ENCODE results near the gene THEM4.

THEM4 gene

DNA sequence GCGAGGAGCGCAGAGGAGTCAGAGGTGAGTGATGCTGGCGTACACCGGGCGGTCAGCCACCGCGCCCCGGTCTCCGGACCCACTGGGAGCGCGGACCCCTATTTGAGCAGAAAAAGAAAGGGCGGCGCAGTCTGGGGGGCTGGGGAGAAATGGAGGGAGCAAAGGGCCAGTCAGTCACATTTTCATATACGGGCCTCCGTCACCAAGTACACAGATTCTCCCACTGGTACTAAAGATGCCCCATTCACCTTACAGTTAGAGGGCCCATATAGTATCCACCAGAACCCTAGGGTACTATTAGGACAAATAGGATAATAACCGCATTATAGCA lies 70.3 kb downstream of the THEM4 start:
- no peak for DNase-seq (ENCODE audit: extremely low read depth in 1 of 2, low read depth in 1 of 2)

- DNase-seq (ENCODE audit: extremely low read depth in 1 of 2, low read depth in 1 of 2), result peak in 1 of 2 donors; percentile 20
Observed at GRCh38 chr1:151838222-151839081, 70.9 kb downstream of the THEM4 start.

GRCh38 chr1:151837884-151838221 lies 71.5 kb downstream of the THEM4 start:
- DNase-seq (ENCODE audit: extremely low read depth in 1 of 2, low read depth in 1 of 2), result no peak

- DNase-seq (ENCODE audit: extremely low read depth in 1 of 2, low read depth in 1 of 2), result peak in 1 of 2 donors; percentile 46
Observed at GRCh38 chr1:151837197-151837596, 72.1 kb downstream of the THEM4 start.

DNA sequence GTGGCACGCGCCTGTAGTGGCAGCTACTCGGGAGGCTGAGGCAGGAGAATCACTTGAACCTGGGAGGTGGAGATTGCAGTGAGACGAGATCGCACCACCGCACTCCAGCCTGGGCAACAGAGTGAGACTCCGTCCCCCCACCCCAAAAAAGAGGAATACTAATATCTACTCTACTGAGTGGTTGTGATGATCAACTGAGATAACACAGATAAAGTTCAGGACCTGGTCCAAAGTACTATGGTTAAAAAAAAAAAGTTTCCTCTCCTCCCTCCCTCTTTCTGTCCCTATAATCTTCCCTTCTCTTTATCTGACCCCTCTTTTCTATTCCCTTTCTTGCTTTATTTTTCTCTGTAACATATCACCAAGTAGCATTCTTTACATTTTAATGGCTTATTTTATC lies 73.7 kb downstream of the THEM4 start:
- DNase-seq (ENCODE audit: extremely low read depth in 1 of 2, low read depth in 1 of 2), result no peak

DNA sequence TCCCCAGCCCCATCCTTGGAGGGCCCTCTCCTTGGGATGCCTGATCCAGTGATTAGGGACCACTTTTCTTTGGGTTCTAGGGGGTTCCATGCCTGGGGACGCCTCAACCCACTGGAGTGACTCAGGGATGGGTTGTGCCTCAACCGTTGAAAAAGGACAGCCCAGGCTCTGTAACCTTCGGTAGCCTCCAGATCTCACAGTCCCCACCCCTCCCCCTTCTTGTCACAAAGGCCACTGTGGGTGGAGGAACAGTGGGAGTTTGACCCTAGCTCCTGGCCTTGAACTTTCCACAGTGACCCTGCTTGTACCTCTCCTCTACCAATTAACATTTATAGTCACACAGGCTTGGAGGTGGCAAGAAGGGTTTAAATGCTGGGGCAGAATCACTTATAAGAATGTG lies 75.1 kb downstream of the THEM4 start:
- DNase-seq (ENCODE audit: extremely low read depth in 1 of 2, low read depth in 1 of 2), result no peak

DNA sequence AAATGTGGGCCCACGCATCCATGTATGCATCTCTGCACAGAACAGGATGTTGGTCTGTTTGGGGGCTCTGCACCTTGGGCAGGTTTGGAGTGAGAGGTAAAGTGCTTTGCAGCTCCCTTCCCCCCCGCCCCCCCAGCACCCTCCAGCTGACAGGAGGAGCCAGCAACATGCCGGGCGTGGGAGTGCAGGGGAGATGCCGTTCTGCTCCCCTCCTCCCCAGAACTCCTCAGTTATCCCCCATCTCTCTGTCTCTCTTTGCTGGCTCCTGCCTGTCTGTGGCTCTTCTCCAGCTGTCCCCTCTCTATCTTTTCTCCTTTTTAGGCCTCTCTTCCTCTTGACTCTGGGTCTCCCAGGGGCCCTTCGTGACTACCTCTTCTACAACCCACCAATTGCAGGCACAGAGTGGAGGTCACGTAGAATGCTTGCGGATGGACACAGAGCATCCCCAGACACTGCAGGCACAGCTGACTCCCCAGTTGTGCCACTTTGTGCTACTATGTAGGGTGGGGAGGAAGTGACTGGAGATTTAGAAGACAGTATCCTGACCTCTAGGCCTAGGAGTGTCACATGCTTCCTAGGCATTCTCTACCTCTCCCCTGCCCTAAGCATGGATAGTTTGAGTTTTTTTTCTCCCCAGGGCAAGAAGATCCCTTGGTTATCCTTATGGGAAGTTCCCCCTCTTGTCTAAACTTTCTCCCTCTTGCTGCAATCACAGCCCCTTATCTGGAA lies 76.0 kb downstream of the THEM4 start:
- DNase-seq (ENCODE audit: extremely low read depth in 1 of 2, low read depth in 1 of 2), result no peak

DNA sequence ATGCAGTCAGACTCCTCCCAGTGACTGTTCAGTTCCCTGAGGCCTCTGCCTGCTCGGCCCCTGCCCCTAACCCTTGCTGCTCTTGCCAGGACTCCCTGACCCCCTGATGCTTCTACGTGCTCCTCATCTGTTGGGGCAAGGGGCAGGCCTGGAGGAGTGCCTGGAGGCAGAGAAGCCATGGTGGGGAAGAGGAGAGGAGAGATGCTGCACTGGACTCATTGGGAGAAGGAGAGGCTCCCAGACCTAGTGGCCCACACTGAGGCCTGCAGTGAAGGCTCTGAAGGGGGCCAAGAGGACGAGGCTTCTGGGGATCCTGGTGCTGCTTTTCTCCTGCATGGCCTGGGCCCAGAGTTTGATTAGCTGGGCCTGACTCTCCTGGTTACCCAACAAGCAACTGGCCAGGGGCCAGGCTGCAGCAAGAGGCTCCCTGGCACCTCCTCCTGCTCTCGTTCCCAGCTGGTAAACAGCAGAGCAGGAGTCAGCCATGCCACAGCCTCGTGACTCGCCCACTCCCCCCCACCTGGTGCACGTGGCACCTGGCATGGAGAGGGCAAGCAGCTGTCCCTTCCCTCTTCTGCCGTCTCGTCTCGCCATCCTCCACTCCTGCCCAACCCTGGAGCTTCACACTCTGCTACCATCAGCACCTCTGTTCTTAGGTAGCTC lies 76.9 kb downstream of the THEM4 start:
- no peak for DNase-seq (ENCODE audit: extremely low read depth in 1 of 2, low read depth in 1 of 2)

GRCh38 chr1:151831605-151832004 lies 77.7 kb downstream of the THEM4 start, which contains the start of gene RORC:
RORC (minus strand) TSS chr1:151831802; CDS start chr1:151831764, 38 bp downstream.
- no peak for DNase-seq (ENCODE audit: extremely low read depth in 1 of 2, low read depth in 1 of 2)

DNA sequence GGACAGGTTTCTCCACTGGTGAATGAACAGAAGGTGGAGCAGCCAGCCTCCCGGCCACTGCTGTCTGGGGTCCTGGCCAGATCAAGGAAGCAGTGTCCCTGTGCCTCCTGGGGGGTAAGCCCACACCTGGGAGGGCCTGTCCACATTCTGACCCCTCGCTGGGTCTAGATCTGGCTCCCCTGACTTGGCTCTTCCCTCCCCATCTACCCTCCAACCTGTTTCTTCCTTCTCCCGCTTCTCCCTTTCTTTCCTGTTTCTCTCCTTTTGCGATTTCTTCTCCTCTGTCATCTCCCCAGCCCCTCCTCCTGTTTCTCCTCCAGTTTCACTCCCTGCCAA lies 78.1 kb downstream of the THEM4 start:
- DNase-seq (ENCODE audit: extremely low read depth in 1 of 2, low read depth in 1 of 2), result no peak

- no peak for DNase-seq (ENCODE audit: extremely low read depth in 1 of 2, low read depth in 1 of 2)
Observed at GRCh38 chr1:151830055-151830454, 79.3 kb downstream of the THEM4 start.

GRCh38 chr1:151829352-151830046 lies 79.8 kb downstream of the THEM4 start:
- no peak for DNase-seq (ENCODE audit: extremely low read depth in 1 of 2, low read depth in 1 of 2)

DNA sequence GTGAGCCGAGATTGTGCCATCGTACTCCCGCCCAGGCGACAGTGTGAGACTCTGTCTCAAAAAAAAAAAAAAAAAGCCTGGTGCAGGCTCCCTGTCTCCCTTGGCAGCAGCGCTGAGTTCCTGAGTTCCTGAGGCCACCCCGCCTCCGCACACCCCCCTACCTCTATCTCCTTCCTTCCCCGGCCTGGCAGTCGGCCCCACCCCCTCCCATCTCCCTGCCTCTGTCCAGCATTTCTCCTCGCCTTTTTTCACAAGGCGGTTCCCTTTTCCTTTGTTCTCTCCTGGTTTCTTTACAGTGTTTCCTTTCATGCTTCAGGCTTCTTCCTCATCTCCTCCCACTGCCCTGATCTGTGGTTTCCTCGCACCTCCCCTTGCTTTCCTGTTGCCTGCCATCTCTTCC lies 80.4 kb downstream of the THEM4 start:
- DNase-seq (ENCODE audit: extremely low read depth in 1 of 2, low read depth in 1 of 2), result no peak

DNA sequence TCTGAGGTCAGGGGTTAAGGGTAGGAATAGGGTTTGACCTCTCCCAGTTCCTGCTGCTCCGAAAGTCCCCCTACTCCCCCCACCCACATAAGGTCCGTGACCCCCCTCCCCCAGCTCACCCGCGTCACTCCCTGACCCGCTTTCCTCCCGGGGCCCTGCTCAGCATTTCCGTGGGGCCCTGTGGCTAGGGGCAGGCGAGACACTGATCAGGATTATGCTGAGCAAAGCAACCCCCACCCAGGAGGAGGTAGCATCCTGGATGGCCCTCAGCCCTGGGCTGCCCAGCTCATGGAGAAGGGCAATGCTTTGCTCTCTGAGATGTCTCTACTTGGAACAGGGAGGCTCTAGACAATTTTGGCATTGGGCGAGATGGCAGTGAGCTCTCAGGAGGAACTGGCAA lies 81.5 kb downstream of the THEM4 start:
- no peak for DNase-seq (ENCODE audit: extremely low read depth in 1 of 2, low read depth in 1 of 2)

DNA sequence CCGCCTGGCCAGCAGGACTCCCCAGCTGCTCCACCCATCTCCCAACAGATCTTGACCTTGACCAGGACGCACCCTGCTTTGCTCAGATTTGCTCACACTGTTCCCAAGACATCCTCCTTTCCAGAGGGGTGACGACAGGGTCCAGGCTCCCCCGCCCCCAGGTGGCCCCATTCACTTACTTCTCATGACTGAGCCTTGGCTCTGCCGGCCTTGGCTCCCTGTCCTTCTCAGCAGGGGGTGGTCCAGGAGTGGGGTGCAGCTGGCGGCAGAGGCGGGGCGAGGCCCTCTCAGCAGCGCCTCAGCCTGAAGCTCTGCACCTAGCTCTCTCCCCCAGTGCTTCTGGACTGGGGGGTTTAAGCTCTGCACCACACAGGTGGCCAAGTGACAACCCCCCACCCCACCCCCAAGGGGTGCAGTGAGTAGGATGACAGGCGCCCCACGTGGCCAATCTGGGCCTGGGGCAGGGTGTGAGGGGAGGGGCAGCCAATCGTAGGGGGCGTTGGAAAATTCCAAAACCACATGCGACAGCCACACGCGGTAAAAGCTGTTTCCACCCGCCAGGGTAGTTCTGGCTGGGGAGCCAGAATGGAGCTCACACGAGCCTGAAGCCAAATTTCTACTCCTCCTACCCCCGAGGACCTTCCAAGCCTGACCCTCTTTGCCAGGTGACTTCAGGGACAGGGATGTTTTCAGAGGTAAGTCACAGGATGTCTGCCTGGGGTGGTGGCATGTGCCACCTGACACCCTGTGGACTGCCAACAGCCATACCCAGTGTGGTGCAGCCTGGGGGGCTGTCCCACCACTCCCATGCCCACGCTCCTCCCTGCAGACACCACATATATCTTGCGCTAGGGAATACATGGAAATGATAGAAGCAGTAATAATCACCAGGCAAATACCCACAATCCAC lies 83.3 kb downstream of the THEM4 start:
- peak in 1 of 2 donors; percentile 24 for DNase-seq (ENCODE audit: extremely low read depth in 1 of 2, low read depth in 1 of 2)

GRCh38 chr1:151825204-151825603 lies 84.1 kb downstream of the THEM4 start:
- no peak for DNase-seq (ENCODE audit: extremely low read depth in 1 of 2, low read depth in 1 of 2)

All from stimulated activated CD8-positive, alpha-beta memory T cell treated with anti-CD3 and anti-CD28 coated beads, Interleukin-7, amount 100 ng/mL, for 48 hours (primary cell).